HG02623 (cell line): ENCODE data around the gene CDK14.

Source experiments
- ATAC-seq: cut with Tn5 transposase; IDR thresholded peaks from one replicate; pipeline ENCODE4 v1.9.1; 2021; ENCODE audit warnings: moderate library complexity; ENCODE audit not compliant: unreplicated experiment

The CDK14 gene

GRCh38 chr7:91079487-91079886, 483.4 kb downstream of the CDK14 start:
- no peak for ATAC-seq

- no peak for ATAC-seq
Measured at GRCh38 chr7:91080351-91080750, 484.2 kb downstream of the CDK14 start.

- ATAC-seq, result no peak
Measured at GRCh38 chr7:91082038-91082437, 485.9 kb downstream of the CDK14 start.

GRCh38 chr7:91082852-91083495, 486.9 kb downstream of the CDK14 start:
- no peak for ATAC-seq

- no peak for ATAC-seq
Measured at GRCh38 chr7:91083855-91084644, 487.9 kb downstream of the CDK14 start.

- no peak for ATAC-seq
Measured at GRCh38 chr7:91085175-91085574, 489.1 kb downstream of the CDK14 start.

GRCh38 chr7:91086200-91086599, 490.1 kb downstream of the CDK14 start:
- ATAC-seq, result no peak

- ATAC-seq, result no peak
Measured at GRCh38 chr7:91088156-91088555, 492.0 kb downstream of the CDK14 start.

GRCh38 chr7:91088691-91089090, 492.6 kb downstream of the CDK14 start:
- ATAC-seq, result no peak

GRCh38 chr7:91089382-91089963, 493.4 kb downstream of the CDK14 start:
- ATAC-seq, result no peak

- ATAC-seq, result no peak
Measured at GRCh38 chr7:91090684-91091083, 494.6 kb downstream of the CDK14 start.

GRCh38 chr7:91091631-91092030, 495.5 kb downstream of the CDK14 start:
- no peak for ATAC-seq

- no peak for ATAC-seq
Measured at GRCh38 chr7:91093181-91093580, 497.1 kb downstream of the CDK14 start.

- ATAC-seq, result no peak
Measured at GRCh38 chr7:91098566-91098965, 502.4 kb downstream of the CDK14 start.

- ATAC-seq, result no peak
Measured at GRCh38 chr7:91103363-91103762, 507.2 kb downstream of the CDK14 start.

- ATAC-seq, result no peak
Measured at GRCh38 chr7:91107460-91107859, 511.3 kb downstream of the CDK14 start.

- no peak for ATAC-seq
Measured at GRCh38 chr7:91109200-91109599, 513.1 kb downstream of the CDK14 start.

- ATAC-seq, result no peak
Measured at GRCh38 chr7:91112902-91113341, 516.8 kb downstream of the CDK14 start.

GRCh38 chr7:91114232-91114631, 518.1 kb downstream of the CDK14 start:
- no peak for ATAC-seq

GRCh38 chr7:91126762-91127161, 530.6 kb downstream of the CDK14 start:
- ATAC-seq, result no peak

- no peak for ATAC-seq
Measured at GRCh38 chr7:91127325-91127724, 531.2 kb downstream of the CDK14 start.

GRCh38 chr7:91127959-91128358, 531.8 kb downstream of the CDK14 start:
- ATAC-seq, result no peak
